HG02642 (cell line): ENCODE data around the gene FBXL7.

Source experiments
- ATAC-seq: cut with Tn5 transposase; IDR thresholded peaks from one replicate; pipeline ENCODE4 v1.9.1; 2021; ENCODE audit warnings: mild to moderate bottlenecking; ENCODE audit not compliant: unreplicated experiment, poor library complexity

Gene FBXL7

DNA sequence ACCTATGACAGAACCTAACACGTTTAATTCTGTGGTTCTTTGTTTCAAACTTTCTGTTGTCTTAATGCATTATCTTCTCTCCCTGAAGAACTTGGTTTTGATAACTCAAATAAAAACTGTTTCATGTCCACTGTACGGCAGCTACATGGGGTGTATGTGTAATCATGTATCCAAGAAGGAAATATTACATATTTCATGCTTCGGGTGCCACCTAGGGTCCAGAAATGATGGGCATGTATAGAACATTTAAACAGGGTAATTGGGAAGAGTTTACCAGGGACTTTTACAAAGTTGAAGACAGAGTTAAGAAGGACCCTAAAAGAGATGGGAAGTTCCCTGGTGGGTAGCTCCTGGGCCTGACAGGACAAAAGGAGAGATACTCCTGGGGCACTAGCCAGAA lies 291.3 kb downstream of the FBXL7 start:
- no peak for ATAC-seq

- no peak for ATAC-seq
Measured at GRCh38 chr5:15791859-15792258, 291.9 kb downstream of the FBXL7 start.

DNA sequence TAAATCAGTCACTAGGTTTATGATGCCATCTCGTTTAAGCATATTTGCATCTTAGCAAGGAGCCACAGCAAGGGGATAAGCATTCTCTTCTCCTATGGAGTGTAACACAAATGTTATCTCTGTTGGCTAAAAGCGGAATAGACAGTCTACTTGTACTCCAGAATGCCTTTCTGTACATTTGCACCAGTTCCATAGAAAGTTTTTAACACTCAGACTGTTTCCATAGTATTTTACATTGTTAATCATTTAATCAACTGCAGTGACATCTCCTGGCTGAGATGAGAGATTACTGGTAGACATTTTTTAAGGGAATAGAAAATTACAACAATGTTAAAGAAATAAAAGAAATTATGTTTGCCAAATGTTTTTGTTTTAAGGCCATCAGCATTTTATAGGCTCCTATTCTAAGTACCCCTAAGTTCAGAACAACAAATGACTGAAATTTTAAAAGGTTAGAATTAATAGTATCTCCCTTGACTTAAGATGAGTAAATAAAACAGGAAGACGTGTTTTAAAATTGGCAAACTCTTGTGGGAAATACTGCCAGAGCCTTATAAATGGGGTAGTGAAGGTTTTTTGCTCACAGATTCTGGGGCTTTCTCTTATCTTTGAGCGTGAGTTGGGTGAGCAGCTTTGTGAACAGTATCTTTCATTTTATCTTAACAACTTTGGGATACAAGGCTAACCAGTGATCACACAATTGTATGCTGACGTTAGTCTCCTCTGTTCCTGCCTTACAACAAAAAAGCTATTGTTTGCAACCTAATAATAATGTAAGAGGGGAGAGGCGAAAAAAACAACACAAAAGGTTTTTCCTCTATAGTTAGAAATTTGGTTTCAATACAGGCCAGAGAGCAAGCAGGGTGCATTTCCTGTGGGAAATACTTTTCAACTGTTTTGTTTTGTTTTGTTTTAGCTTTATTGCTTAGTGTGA lies 294.3 kb downstream of the FBXL7 start:
- ATAC-seq = no peak

GRCh38 chr5:15796096-15796495 lies 296.1 kb downstream of the FBXL7 start:
- ATAC-seq = no peak

DNA sequence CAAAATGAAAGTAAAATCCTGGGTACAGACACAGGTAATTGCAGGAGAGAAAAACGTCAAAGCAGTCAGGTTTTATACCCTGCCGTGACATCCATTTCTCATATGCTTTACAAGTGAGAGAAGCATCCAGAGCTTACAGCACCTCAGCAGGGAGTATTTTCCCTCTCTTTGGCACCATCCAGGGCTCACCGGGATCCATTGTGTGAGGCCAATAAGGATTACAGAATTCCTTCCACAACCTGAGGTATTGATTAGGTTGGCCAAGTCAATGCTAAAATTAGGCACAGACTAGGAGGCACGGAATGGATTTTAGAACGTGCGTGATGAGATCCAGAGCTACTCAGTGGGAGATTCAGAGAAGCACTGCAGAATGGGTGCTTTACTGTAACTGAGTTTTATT lies 296.6 kb downstream of the FBXL7 start:
- no peak for ATAC-seq

- no peak for ATAC-seq
Measured at GRCh38 chr5:15797116-15797515, 297.1 kb downstream of the FBXL7 start.

DNA sequence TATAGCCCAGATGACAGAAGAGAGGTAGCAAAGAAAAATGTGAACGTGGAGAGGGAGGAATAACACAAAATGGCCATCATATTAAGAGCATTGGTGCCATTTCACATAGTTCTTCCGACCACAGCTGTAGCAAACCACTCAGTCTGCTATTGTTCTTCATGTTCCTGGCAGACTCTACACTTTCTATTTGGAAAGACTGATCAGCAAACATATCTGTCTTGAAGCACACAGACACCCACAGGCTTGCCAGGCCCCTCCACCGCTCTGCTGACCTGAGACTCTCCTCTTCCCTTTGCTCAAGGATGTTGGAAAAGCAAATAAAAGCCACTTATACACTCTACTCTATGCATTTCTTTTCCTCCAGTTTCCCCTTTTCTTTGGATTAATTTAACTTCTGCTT lies 298.0 kb downstream of the FBXL7 start:
- no peak for ATAC-seq

DNA sequence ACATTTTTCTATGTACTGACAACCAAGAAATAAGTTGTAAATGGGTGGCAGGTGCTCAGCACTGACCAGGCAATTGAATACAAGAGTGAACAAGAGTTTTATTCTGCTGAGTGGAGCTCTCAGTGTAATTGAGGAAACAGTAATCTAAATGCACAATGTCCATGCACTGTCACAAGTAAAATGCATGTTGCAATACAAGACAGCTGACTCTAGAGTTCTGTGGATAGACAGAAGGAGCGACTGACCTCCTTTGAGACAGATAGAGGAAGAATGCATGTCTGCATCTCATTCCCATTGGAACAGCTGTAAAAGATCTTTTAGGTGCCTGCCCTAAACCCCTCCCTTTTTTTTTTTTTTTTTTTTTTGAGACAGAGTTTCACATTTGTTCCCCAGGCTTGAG lies 299.0 kb downstream of the FBXL7 start:
- no peak for ATAC-seq

GRCh38 chr5:15799612-15800011 lies 299.6 kb downstream of the FBXL7 start:
- no peak for ATAC-seq

DNA sequence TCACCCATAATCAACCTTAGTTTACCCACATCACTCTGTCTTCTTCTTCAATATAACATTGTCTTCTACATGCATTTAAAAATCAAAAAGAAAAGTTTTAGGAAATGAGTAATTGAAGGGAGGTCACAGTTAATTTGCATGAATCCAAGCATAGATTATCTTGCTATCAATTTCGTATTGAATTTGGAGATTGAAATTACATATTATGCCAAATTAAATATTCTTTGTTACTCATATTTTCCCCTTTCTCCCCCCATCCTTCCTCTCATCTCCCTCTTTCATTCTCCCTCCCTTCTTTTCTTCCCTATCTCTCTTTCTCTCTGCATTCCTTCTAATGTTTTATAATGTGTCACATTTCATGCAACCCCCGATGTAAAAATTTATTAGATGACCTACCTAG lies 303.3 kb downstream of the FBXL7 start:
- no peak for ATAC-seq

- ATAC-seq = no peak
Measured at GRCh38 chr5:15806613-15807012, 306.6 kb downstream of the FBXL7 start.

DNA sequence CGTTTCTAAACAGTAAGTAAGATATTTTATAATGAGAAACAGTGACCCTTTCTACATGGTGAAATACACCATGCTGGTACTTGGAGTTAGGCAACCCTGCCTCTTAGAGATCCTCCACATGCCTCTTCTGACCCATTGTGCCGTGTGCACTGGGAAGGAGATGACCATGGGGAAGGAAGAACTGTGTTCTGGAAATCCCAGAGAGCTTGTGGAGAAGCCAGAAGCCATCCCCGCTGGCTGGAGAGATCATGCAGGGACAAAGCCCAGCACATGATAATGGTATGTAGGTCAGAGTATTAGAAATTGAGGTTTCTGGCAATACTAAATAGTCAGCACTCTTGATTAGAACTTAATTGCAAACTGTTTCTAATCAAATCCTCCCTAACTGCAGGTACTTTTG lies 307.3 kb downstream of the FBXL7 start:
- ATAC-seq = no peak

GRCh38 chr5:15807871-15808270 lies 307.9 kb downstream of the FBXL7 start:
- no peak for ATAC-seq

- ATAC-seq = no peak
Measured at GRCh38 chr5:15808577-15808976, 308.6 kb downstream of the FBXL7 start.

GRCh38 chr5:15819617-15820016 lies 319.6 kb downstream of the FBXL7 start:
- ATAC-seq = no peak

GRCh38 chr5:15821506-15821905 lies 321.5 kb downstream of the FBXL7 start:
- no peak for ATAC-seq

- ATAC-seq = no peak
Measured at GRCh38 chr5:15823398-15823797, 323.4 kb downstream of the FBXL7 start.

GRCh38 chr5:15827741-15828140 lies 327.8 kb downstream of the FBXL7 start:
- no peak for ATAC-seq

GRCh38 chr5:15831408-15831807 lies 331.4 kb downstream of the FBXL7 start:
- ATAC-seq = no peak

- no peak for ATAC-seq
Measured at GRCh38 chr5:15833365-15833764, 333.4 kb downstream of the FBXL7 start.

DNA sequence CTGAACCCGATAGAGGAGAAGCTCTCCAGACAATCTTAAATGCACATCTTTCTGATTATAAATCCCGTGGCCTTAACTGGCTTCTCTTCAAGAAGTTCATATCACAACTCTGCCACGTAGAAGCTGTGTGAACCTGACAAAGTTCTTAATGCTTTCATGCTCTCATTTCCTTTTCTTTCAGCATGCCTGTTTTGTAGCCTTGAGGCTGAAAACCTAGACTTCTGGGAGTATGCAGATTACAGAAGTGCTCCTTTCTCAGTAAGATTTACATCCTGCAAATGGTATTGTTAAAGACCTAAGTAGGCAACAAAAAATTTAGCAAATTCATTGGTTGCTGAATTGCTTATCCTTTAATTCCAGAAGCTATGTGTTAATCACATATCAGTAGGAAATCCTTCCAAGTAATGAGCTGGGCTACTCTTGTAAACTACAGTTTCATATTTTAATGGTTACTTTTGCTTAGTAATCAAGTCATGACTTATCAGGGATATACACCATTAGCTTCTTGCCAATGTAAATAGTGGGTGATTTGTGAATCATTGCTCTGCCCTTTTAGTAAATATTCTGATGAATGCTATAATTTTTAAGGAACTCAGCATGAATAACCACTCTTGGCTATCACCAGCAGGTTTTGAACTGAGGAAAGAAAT lies 334.7 kb downstream of the FBXL7 start:
- ATAC-seq = no peak

GRCh38 chr5:15835514-15835913 lies 335.5 kb downstream of the FBXL7 start:
- ATAC-seq = no peak
